WTC11 (cell line): ENCODE data around the gene SPIRE2. TPM values are rescaled to one million over a fixed set of nuclear protein-coding genes. Genes with fewer than 3 reads are reported as not detected.
A peak's percentile ranks its signal among the peaks of the same experiment; 100 is the strongest.

ENCODE experiments used
- ATAC-seq: fragments of 200-7000 bp; cut with Tn5 transposase; 2 replicates; pipeline ENCODE4 v1.10.0; 2021; ENCODE audit warnings: mild to moderate bottlenecking, moderate library complexity
- Bru-seq: library from RNA; stranded (reverse); fragments of 400-500 nt; gene quantifications from one replicate; lab custom pipeline; 2021; lab: Mats Ljungman, UMichigan
- CTCF ChIA-PET: fragments of 300-600 bp; sonication (Branson Sonifier 250); formaldehyde crosslinking; loops from one replicate; lab custom pipeline; 2021; ENCODE audit warnings: antibody characterized with exemption; lab: Charles Lee
- POLR2A ChIA-PET: fragments of 350-600 bp; sonication (Branson Sonifier 250); formaldehyde crosslinking; loops from one replicate; lab custom pipeline; 2021; ENCODE audit warnings: antibody characterized with exemption; lab: Charles Lee
- DNase-seq: peaks from one replicate; pipeline ENCODE4 v3.0.0; 2021; ENCODE audit warnings: low spot score
- H3K27ac Mint-ChIP-seq: 2 replicates; pipeline ENCODE4 v1.8.0; 2021; ENCODE audit warnings: mixed read lengths
- H3K27me3 Mint-ChIP-seq: 2 replicates; pipeline ENCODE4 v1.8.0; 2021; ENCODE audit warnings: low read depth, mild to moderate bottlenecking, moderate library complexity, mixed read lengths
- H3K36me3 Mint-ChIP-seq: 2 replicates; pipeline ENCODE4 v1.8.0; 2021; ENCODE audit warnings: mixed read lengths
- H3K4me1 Mint-ChIP-seq: 2 replicates; pipeline ENCODE4 v1.8.0; 2022; ENCODE audit warnings: mixed read lengths
- H3K4me3 Mint-ChIP-seq: 2 replicates; pipeline ENCODE4 v1.8.0; 2021; ENCODE audit warnings: mild to moderate bottlenecking, moderate library complexity, mixed read lengths
- H3K9me3 Mint-ChIP-seq: 2 replicates; pipeline ENCODE4 v1.8.0; 2021; ENCODE audit warnings: mixed read lengths
- AR ChIP-seq: fragments of 250-450 bp; sonication (Bioruptor Pico); IDR thresholded peaks from 2 replicates; pipeline ENCODE4 v1.9.0; 2021; ENCODE audit warnings: mild to moderate bottlenecking
- ATF1 ChIP-seq: sonication (generic); formaldehyde crosslinking; IDR thresholded peaks from 2 replicates; pipeline ENCODE4 v1.8.1; 2023; ENCODE audit warnings: mild to moderate bottlenecking, moderate library complexity, missing genetic modification reagents
- ATF2 ChIP-seq: sonication (generic); formaldehyde crosslinking; IDR thresholded peaks from 2 replicates; pipeline ENCODE4 v1.8.1; 2022; ENCODE audit warnings: low read depth, missing genetic modification reagents, borderline replicate concordance
- E2F1 ChIP-seq: sonication (generic); formaldehyde crosslinking; IDR thresholded peaks from 2 replicates; pipeline ENCODE4 v1.8.0; 2022; ENCODE audit warnings: mild to moderate bottlenecking, missing genetic modification reagents
- FOXJ3 ChIP-seq: sonication (generic); formaldehyde crosslinking; IDR thresholded peaks from 2 replicates; pipeline ENCODE4 v1.9.0; 2021; ENCODE audit warnings: missing genetic modification reagents, mild to moderate bottlenecking, borderline replicate concordance
- FOXP1 ChIP-seq: sonication (generic); formaldehyde crosslinking; IDR thresholded peaks from 2 replicates; pipeline ENCODE4 v1.8.0; 2022; ENCODE audit warnings: missing genetic modification reagents, mild to moderate bottlenecking, moderate library complexity, borderline replicate concordance
- FOXP4 ChIP-seq: sonication (generic); formaldehyde crosslinking; IDR thresholded peaks from 2 replicates; pipeline ENCODE4 v1.8.0; 2022; ENCODE audit warnings: mild to moderate bottlenecking, missing genetic modification reagents
- GABPB1 ChIP-seq: sonication (generic); formaldehyde crosslinking; IDR thresholded peaks from 2 replicates; pipeline ENCODE4 v1.8.1; 2023; ENCODE audit warnings: mild to moderate bottlenecking, missing genetic modification reagents
- GTF2I ChIP-seq: fragments of 250-450 bp; sonication (Bioruptor Pico); conservative IDR thresholded peaks from 2 replicates; pipeline ENCODE4 v1.4.0; 2021; ENCODE audit warnings: mild to moderate bottlenecking
- JUN ChIP-seq: sonication (generic); formaldehyde crosslinking; IDR thresholded peaks from 2 replicates; pipeline ENCODE4 v1.8.0; 2023; ENCODE audit warnings: mild to moderate bottlenecking, missing genetic modification reagents
- KAT7 ChIP-seq: sonication (generic); formaldehyde crosslinking; IDR thresholded peaks from 2 replicates; pipeline ENCODE4 v1.8.1; 2023; ENCODE audit warnings: missing genetic modification reagents, mild to moderate bottlenecking, borderline replicate concordance
- NFE2L1 ChIP-seq: sonication (generic); formaldehyde crosslinking; IDR thresholded peaks from 2 replicates; pipeline ENCODE4 v1.8.1; 2023; ENCODE audit warnings: missing genetic modification reagents
- NR1H2 ChIP-seq: sonication (generic); formaldehyde crosslinking; IDR thresholded peaks from 2 replicates; pipeline ENCODE4 v1.9.0; 2021; ENCODE audit warnings: mild to moderate bottlenecking, moderate library complexity, missing genetic modification reagents
- NR2C2 ChIP-seq: sonication (generic); formaldehyde crosslinking; IDR thresholded peaks from 2 replicates; pipeline ENCODE4 v1.8.0; 2022; ENCODE audit warnings: mild to moderate bottlenecking, missing genetic modification reagents
- USF1 ChIP-seq: sonication (generic); formaldehyde crosslinking; IDR thresholded peaks from 2 replicates; pipeline ENCODE4 v1.8.0; 2022; ENCODE audit warnings: mild to moderate bottlenecking, missing genetic modification reagents
- ZBTB43 ChIP-seq: sonication (generic); formaldehyde crosslinking; IDR thresholded peaks from 2 replicates; pipeline ENCODE4 v1.8.1; 2023; ENCODE audit warnings: mild to moderate bottlenecking, missing genetic modification reagents
- ZNF263 ChIP-seq: sonication (generic); formaldehyde crosslinking; IDR thresholded peaks from 2 replicates; pipeline ENCODE4 v1.8.1; 2022; ENCODE audit warnings: low read depth, mild to moderate bottlenecking, moderate library complexity, missing genetic modification reagents
- ZNF317 ChIP-seq: sonication (generic); formaldehyde crosslinking; IDR thresholded peaks from 2 replicates; pipeline ENCODE4 v1.8.1; 2023; ENCODE audit warnings: low read depth, mild to moderate bottlenecking, moderate library complexity, missing genetic modification reagents, borderline replicate concordance
- ZNF396 ChIP-seq: fragments of 250-450 bp; sonication (Bioruptor Pico); IDR thresholded peaks from 2 replicates; pipeline ENCODE4 v1.8.0; 2021; ENCODE audit warnings: mild to moderate bottlenecking, moderate library complexity, borderline replicate concordance
- long read RNA-seq, 3 experiments: library from RNA in 1 of 3; library from capped mRNA in 1 of 3; library from polyadenylated mRNA in 1 of 3; unstranded in 2 of 3; stranded (forward) in 1 of 3; transcript quantifications; one replicate each; pipeline ENCODE4 v2.0.0, GENCODE V29; 2021
- total RNA-seq: library from RNA; stranded (reverse); gene quantifications from 3 replicates; pipeline ENCODE4 v1.2.3, GENCODE V29; 2021
- TF ChIP-seq, protein P1 (sequence below): sonication (generic); formaldehyde crosslinking; IDR thresholded peaks from 2 replicates; pipeline ENCODE4 v1.8.0; 2023; ENCODE audit warnings: mild to moderate bottlenecking, missing genetic modification reagents

Gene SPIRE2, protein sequence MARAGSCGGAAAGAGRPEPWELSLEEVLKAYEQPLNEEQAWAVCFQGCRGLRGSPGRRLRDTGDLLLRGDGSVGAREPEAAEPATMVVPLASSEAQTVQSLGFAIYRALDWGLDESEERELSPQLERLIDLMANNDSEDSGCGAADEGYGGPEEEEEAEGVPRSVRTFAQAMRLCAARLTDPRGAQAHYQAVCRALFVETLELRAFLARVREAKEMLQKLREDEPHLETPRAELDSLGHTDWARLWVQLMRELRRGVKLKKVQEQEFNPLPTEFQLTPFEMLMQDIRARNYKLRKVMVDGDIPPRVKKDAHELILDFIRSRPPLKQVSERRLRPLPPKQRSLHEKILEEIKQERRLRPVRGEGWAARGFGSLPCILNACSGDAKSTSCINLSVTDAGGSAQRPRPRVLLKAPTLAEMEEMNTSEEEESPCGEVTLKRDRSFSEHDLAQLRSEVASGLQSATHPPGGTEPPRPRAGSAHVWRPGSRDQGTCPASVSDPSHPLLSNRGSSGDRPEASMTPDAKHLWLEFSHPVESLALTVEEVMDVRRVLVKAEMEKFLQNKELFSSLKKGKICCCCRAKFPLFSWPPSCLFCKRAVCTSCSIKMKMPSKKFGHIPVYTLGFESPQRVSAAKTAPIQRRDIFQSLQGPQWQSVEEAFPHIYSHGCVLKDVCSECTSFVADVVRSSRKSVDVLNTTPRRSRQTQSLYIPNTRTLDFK
- total RNA-seq = 19.7 to 21.1 TPM (median 20.5 TPM) in 3 replicates
- percentile 49 among the genes with signal in this experiment for Bru-seq, nascent RNA
- long read RNA-seq, experiment 1, transcript SPIRE2-201 (15 exons, 3,235 nt) = major isoform, 8 of 36 reads
- long read RNA-seq, experiment 1, partial matches to known transcripts = 4 of 36 reads
- long read RNA-seq, experiment 1, other reads (novel, unspliced or antisense) = 20 of 36 reads
- long read RNA-seq, experiment 2, partial matches to known transcripts = 2 of 13 reads
- long read RNA-seq, experiment 2, other reads (novel, unspliced or antisense) = 10 of 13 reads
- long read RNA-seq, experiment 3 = 0 reads

DNA sequence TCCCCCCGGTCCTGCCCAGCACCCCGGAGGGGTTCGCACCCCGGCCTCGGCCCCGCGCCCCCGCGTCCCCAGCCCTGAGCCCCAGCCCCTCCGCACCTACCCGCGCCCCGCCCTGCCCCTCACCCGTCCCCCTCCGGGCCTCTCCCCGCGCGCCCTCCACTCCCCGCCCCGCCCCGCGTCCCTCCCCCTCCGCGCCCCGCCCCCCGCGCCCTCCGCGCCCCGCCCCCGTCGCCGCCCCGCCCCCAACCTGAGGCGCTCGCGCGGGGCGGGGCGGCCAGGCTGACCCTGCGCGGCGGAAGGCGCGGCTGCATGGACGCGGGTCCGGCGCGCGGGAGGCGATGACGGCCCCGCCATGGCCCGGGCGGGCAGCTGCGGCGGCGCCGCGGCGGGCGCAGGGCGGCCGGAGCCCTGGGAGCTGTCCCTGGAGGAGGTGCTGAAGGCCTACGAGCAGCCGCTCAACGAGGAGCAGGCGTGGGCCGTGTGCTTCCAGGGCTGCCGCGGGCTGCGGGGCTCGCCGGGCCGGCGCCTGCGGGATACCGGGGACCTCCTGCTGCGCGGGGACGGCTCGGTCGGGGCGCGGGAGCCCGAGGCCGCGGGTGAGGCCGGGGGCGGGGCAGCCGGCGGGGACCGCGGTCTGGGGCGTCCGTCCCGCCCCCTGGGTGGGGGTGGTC, at the start of gene SPIRE2:
SPIRE2 (plus strand) TSS at position 277 of the 671 bp plus-strand sequence; CDS start at position 353, 76 bp downstream.
- peak; percentile 80 for DNase-seq
- peak within 1 kb of the TSS; percentile 78 for H3K4me3 Mint-ChIP-seq
- ChIA-PET CTCF (interaction anchor here (1.5 to 2.5 kb wide), 4 partner anchors 32 to 122 kb away, joined by 4 to 8 read pairs (median 8); partner anchors contain the start of gene MC1R), POLR2A (interaction anchor here (0.6 to 1.0 kb wide), 2 partner anchors 17 to 144 kb away, joined by 3 read pairs; no protein-coding TSS in a partner anchor)
- peaks cover 20% of the 10 kb centered on the region for H3K4me1 Mint-ChIP-seq
- ATAC-seq = peak; percentile 84
- H3K27ac Mint-ChIP-seq = peak within 1 kb of the TSS; percentile 60
- no peaks in the 10 kb centered on the region for H3K9me3 Mint-ChIP-seq
- H3K27me3 Mint-ChIP-seq = no peaks in the 10 kb centered on the region; the same call in 1 of the 2 replicates
- no peaks in the 10 kb centered on the region for H3K36me3 Mint-ChIP-seq
- no peak for TF ChIP-seq ZNF317 (CRISPR knock-in tag)
- no peak for TF ChIP-seq NR1H2 (CRISPR knock-in tag)
- TF ChIP-seq ATF1 (CRISPR knock-in tag) = no peak
- TF ChIP-seq JUN (CRISPR knock-in tag) = peak; percentile 54; the same call in 1 of the 2 replicates
- TF ChIP-seq AR (CRISPR knock-in tag) = no peak
- TF ChIP-seq FOXP1 (CRISPR knock-in tag) = peak; percentile 17; the same call in 1 of the 2 replicates
- TF ChIP-seq ZBTB43 = no peak
- TF ChIP-seq USF1 (CRISPR knock-in tag) = no peak
- TF ChIP-seq ZNF396 (CRISPR knock-in tag) = no peak
- TF ChIP-seq FOXJ3 (CRISPR knock-in tag) = no peak
- TF ChIP-seq, protein P1, sequence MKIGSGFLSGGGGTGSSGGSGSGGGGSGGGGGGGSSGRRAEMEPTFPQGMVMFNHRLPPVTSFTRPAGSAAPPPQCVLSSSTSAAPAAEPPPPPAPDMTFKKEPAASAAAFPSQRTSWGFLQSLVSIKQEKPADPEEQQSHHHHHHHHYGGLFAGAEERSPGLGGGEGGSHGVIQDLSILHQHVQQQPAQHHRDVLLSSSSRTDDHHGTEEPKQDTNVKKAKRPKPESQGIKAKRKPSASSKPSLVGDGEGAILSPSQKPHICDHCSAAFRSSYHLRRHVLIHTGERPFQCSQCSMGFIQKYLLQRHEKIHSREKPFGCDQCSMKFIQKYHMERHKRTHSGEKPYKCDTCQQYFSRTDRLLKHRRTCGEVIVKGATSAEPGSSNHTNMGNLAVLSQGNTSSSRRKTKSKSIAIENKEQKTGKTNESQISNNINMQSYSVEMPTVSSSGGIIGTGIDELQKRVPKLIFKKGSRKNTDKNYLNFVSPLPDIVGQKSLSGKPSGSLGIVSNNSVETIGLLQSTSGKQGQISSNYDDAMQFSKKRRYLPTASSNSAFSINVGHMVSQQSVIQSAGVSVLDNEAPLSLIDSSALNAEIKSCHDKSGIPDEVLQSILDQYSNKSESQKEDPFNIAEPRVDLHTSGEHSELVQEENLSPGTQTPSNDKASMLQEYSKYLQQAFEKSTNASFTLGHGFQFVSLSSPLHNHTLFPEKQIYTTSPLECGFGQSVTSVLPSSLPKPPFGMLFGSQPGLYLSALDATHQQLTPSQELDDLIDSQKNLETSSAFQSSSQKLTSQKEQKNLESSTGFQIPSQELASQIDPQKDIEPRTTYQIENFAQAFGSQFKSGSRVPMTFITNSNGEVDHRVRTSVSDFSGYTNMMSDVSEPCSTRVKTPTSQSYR (CRISPR knock-in tag) = no peak
- TF ChIP-seq NFE2L1 (CRISPR knock-in tag) = no peak
- no peak for TF ChIP-seq GABPB1
- TF ChIP-seq ZNF263 = no peak
- TF ChIP-seq NR2C2 (CRISPR knock-in tag) = no peak
- TF ChIP-seq GTF2I (CRISPR knock-in tag) = no peak
- TF ChIP-seq FOXP4 (CRISPR knock-in tag) = 0 out of 2 replicates have a peak, but pooled peaks have one; percentile 65
- TF ChIP-seq E2F1 (CRISPR knock-in tag) = no peak
- TF ChIP-seq KAT7 (CRISPR knock-in tag) = peak; percentile 59; the same call in 1 of the 2 replicates
- TF ChIP-seq ATF2 (CRISPR knock-in tag) = no peak
